ENCODE data around the gene MYL4. TPM values are rescaled to one million over a fixed set of nuclear protein-coding genes. Genes with fewer than 3 reads are reported as not detected.
"Not testable (repeated sequence)": the region's sequence is repeated elsewhere in the genome, so short reads cannot be mapped to it uniquely, and the experiment has no call there.

The MYL4 gene
- total RNA-seq, 1 donor from 2014 or later: 1.1 TPM

DNA sequence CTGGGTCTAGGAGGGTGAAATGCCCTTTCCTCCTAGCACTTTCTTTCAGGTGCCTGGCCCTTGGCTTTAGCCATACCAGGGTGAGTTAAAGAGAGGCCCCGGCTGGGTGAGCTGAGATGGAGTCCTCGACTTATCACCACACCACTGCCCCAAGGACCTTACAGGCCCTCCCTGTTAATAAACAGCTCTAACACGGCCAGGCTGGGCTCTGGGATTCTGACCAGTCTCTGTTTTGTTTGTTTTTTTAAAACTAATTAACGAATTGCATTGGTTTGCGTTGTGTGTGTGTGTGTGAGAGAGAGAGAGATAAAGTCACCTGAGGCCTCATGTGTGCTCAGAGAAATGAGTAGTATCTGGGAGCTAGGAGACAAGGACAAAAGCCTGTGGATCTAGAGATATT is 14.3 kb downstream of the MYL4 start:
- Mint-ChIP-seq H3K4me1 (peaks cover 7% of the 10 kb centered on the region), H3K4me3 (no peak overlapping the region), H3K36me3 (peaks cover 2% of the 10 kb centered on the region), H3K27ac (no peak overlapping the region), H3K9me3 (peaks cover 12% of the 10 kb centered on the region), H3K27me3 (ENCODE audit: low read depth) (peaks cover 8% of the 10 kb centered on the region)
- TF ChIP-seq, protein P1, sequence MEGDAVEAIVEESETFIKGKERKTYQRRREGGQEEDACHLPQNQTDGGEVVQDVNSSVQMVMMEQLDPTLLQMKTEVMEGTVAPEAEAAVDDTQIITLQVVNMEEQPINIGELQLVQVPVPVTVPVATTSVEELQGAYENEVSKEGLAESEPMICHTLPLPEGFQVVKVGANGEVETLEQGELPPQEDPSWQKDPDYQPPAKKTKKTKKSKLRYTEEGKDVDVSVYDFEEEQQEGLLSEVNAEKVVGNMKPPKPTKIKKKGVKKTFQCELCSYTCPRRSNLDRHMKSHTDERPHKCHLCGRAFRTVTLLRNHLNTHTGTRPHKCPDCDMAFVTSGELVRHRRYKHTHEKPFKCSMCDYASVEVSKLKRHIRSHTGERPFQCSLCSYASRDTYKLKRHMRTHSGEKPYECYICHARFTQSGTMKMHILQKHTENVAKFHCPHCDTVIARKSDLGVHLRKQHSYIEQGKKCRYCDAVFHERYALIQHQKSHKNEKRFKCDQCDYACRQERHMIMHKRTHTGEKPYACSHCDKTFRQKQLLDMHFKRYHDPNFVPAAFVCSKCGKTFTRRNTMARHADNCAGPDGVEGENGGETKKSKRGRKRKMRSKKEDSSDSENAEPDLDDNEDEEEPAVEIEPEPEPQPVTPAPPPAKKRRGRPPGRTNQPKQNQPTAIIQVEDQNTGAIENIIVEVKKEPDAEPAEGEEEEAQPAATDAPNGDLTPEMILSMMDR (IDR thresholded peaks at IDR 0.05; ENCODE audit: unreplicated experiment): no peak
- no peak for DNase-seq (ENCODE audit: low spot score in 2 of 2, unreplicated experiment in 2 of 2)

DNA sequence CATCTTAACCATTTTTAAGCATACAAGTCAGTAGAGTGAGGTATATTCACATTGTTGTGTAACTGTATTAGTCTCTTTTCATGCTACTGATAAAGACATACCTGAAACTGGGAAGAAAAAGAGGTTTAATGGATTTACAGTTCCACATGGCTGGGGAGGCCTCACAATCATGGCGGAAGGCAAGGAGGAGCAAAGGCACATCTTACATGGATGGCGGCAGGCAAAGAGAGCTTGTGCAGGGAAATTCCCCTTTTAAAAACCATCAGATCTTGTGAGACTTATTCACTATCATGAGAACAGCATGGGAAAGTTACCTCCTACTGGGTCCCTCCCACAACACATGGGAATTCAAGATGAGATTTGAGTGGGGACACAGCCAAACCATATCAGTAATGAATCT is 14.9 kb downstream of the MYL4 start:
- H3K9me3 Mint-ChIP-seq: peaks cover 12% of the 10 kb centered on the region
- DNase-seq (ENCODE audit: low spot score in 2 of 2, unreplicated experiment in 2 of 2); H3K4me1 Mint-ChIP-seq; H3K27me3 Mint-ChIP-seq (ENCODE audit: low read depth); H3K36me3 Mint-ChIP-seq; H3K4me3 Mint-ChIP-seq; H3K27ac Mint-ChIP-seq: not testable (repeated sequence)

DNA sequence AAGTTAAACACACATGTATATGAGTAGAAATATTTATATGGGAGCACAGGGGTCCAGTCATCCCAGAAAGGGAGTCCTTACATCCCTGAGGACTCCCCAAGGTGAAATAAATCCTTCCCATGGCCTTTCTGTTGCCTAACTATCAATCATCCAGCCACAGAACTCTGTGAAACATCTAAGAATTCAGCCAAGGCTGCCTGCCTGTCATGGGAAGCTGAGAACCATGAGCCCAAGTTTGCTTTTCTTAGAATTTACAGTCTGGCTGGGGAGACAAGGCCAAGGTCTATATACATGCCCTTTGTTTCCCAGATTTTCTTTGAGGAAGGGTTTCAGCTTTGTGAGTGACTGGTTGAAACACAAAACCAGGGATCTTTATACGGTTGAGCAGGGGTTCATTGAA is 15.8 kb downstream of the MYL4 start:
- no peak for DNase-seq (ENCODE audit: low spot score in 2 of 2, unreplicated experiment in 2 of 2)
- Mint-ChIP-seq H3K27me3 (ENCODE audit: low read depth) (peaks cover 8% of the 10 kb centered on the region), H3K36me3 (peaks cover 2% of the 10 kb centered on the region), H3K4me1 (peaks cover 9% of the 10 kb centered on the region), H3K27ac (no peak overlapping the region), H3K9me3 (peaks cover 12% of the 10 kb centered on the region), H3K4me3 (no peak overlapping the region)
- TF ChIP-seq, protein P1 (IDR thresholded peaks at IDR 0.05; ENCODE audit: unreplicated experiment): no peak

DNA sequence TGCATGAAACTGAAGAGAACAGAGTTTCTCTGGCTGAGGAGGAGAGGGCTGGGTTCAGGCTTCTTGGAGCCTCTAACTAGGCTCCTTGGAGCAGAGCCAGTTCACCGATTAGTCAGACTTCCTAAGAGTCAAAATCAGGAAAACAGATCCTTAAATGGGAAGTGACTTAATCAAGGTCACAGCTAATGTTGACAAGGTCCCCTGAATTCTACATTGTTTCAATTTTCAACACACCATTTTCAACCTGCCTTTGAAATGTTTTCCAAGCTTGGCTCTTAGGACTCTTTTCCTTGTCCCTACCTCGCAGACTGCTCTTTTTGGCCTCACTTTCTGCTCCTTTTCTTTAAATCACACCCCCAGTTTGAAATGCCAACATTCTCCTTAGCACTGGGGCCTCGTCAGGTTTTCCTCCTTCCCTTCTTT is 16.3 kb downstream of the MYL4 start:
- Mint-ChIP-seq H3K9me3 (peaks cover 12% of the 10 kb centered on the region), H3K4me3 (no peak overlapping the region), H3K4me1 (peaks cover 11% of the 10 kb centered on the region), H3K27ac (no peak overlapping the region), H3K27me3 (ENCODE audit: low read depth) (peaks cover 7% of the 10 kb centered on the region), H3K36me3 (peaks cover 2% of the 10 kb centered on the region)
- no peak for DNase-seq (ENCODE audit: low spot score in 2 of 2, unreplicated experiment in 2 of 2)
- TF ChIP-seq, protein P1 (IDR thresholded peaks at IDR 0.05; ENCODE audit: unreplicated experiment): no peak

DNA sequence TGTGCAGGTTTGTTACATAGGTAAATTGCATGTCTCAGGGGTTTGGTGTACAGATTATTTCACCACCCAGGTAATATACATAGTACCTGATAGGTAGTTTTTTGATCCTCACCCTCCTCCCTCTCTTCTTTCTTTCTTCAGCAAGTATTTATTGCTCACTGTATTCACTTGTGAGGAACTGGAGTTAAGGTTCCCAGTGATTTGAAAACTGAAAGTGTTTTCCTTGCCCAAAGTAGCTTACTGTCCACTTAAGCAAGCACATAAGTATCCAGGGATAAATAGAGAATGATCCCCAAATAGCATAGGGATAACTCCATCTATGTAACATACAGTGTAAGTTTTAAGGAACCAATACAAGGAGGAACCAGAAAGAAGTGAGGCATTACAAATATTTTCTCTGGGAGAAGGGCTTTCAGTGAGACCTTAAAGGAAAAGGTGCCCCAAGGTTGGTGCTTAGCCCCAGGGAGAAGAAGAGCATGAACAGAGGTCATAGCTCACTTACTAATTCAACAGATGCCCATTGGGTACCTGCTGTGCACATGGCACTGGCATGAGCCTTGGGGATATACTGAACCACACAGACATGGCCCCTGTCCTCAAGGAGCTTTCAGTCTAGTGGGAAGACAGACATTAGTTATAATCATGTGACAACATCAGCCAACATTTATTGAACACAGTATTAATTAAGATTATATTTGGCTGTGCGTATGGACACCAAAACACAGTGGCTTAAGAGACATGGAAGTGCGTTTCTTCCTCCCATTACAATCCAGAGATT is 17.0 kb downstream of the MYL4 start:
- TF ChIP-seq, protein P1 (IDR thresholded peaks at IDR 0.05; ENCODE audit: unreplicated experiment): no peak
- peaks cover 12% of the 10 kb centered on the region for H3K9me3 Mint-ChIP-seq
- no peak for DNase-seq (ENCODE audit: low spot score in 2 of 2, unreplicated experiment in 2 of 2)
- peaks cover 2% of the 10 kb centered on the region for H3K36me3 Mint-ChIP-seq
- H3K27ac Mint-ChIP-seq: no peak overlapping the region
- peaks cover 14% of the 10 kb centered on the region for H3K4me1 Mint-ChIP-seq
- no peak overlapping the region for H3K4me3 Mint-ChIP-seq
- H3K27me3 Mint-ChIP-seq (ENCODE audit: low read depth): peaks cover 9% of the 10 kb centered on the region

DNA sequence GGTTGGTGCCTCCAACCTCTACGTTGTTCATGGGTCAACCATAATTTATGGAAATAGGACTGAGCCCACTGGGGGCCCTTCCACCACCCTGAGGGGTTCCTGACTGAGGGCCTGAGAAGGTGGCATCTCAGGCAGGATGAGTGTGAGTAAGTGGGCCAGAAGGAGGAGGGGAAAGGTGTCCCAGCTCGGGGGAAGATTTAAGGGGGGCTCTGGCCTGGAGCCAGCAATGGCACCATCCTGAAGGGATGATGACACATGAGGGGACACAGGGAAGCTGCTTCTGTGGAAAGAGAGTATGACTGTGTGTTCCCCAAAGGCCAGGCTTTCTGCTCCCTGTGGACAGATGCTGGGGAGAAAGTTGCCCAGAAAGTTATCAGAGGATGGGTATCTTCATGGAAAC is 18.7 kb downstream of the MYL4 start:
- H3K4me3 Mint-ChIP-seq: no peak overlapping the region
- no peak for DNase-seq (ENCODE audit: low spot score in 2 of 2, unreplicated experiment in 2 of 2)
- peaks cover 5% of the 10 kb centered on the region for H3K27me3 Mint-ChIP-seq (ENCODE audit: low read depth)
- peaks cover 2% of the 10 kb centered on the region for H3K36me3 Mint-ChIP-seq
- no peak overlapping the region for H3K27ac Mint-ChIP-seq
- peaks cover 14% of the 10 kb centered on the region for H3K4me1 Mint-ChIP-seq
- TF ChIP-seq, protein P1 (IDR thresholded peaks at IDR 0.05; ENCODE audit: unreplicated experiment): no peak
- H3K9me3 Mint-ChIP-seq: peaks cover 12% of the 10 kb centered on the region
